PC-9 (cell line): ENCODE data around the gene MLIP.

Experiments
- CTCF ChIP-seq: fragments of 200-600 bp; sonication (generic); conservative IDR thresholded peaks from 2 replicates; pipeline ENCODE4 v1.6.1; 2017; ENCODE audit warnings: mixed run types, antibody characterized with exemption, mild to moderate bottlenecking, moderate library complexity
- EZH2 ChIP-seq: fragments of 200-600 bp; sonication (generic); IDR thresholded peaks from 2 replicates; pipeline ENCODE4 v1.8.0; 2017; ENCODE audit warnings: antibody characterized with exemption, low read depth

DNA sequence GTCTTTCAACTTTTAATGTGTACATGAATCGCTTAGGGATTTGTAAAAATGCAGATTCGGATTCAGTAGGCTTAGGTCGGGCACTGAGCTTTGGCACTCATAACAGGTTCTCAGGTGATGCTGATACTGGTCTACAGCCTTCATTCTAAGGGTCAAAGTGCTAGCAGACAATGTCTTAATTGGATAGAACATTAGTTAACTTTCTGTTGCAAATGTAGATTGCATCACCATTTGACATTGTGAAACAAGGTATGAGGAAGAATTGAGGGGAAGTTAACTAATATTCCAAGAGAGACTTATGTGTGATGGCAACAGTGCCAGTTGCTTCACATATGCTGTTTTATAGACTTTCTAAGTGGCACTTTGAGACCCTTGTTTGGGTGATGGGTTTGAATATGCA lies 86.9 kb downstream of the MLIP start:
- TF ChIP-seq CTCF (no peak), EZH2 (no peak)
